ENCODE data around the gene DLX3. TPM values are rescaled to one million over a fixed set of nuclear protein-coding genes. Genes with fewer than 3 reads are reported as not detected.

Gene DLX3
- total RNA-seq, 1 experiment from 2014 or later = 4.9 TPM

DNA sequence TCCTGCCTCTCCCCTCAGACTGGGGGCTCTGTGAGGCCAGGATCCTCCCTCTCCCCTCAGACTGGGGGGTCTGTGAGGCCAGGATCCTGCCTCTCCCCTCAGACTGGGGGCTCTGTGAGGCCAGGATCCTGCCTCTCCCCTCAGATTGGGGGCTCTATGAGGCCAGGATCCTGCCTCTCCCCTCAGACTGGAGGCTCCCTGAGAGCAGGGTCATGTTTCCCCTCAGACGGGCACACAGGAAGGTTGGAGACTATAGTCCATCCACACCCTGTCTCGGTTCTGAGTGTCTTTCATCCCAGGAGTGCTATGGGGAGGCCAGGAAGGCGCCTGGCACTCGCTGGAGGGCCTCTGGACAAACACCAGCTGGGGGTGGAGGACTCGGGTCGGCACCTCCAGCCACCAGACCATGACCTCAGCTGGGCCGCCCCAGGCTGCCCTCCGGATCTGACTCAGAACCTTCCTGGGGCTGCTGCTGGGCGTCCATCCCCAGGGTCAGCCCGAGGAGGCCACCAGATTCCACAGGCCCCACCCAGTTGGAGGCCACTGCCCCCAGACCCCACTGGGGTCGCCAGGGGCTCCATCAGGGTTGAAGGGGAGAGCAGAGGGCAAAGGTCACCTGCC is 48.0 kb downstream of the DLX3 start:
- no peak for TF ChIP-seq CTCF (IDR thresholded peaks at IDR 0.05; ENCODE audit: insufficient read depth in 1 of 2, low read depth in 1 of 2, low read length in 1 of 2, severe bottlenecking in 1 of 2, unreplicated experiment in 1 of 2)
- H3K27ac Mint-ChIP-seq (ENCODE audit: unreplicated experiment) = no peak overlapping the region
- H3K36me3 Mint-ChIP-seq (ENCODE audit: insufficient read depth, unreplicated experiment) = no peaks in the 10 kb centered on the region
- H3K4me3 ChIP-seq (ENCODE audit: low read depth, low read length) = no peak overlapping the region
- CTCF ChIA-PET = no interaction called here
- H3K4me1 ChIP-seq = peaks cover 11% of the 10 kb centered on the region
- intact Hi-C loops (cut with micrococcal nuclease; ENCODE audit: unreplicated experiment) = no loop called here
- no peaks in the 10 kb centered on the region for H3K27me3 Mint-ChIP-seq (ENCODE audit: insufficient read depth, unreplicated experiment)
- no peaks in the 10 kb centered on the region for H3K27me3 ChIP-seq (replicated peaks; ENCODE audit: control insufficient read depth, insufficient read depth, low read length)
- POLR2A ChIA-PET = no interaction called here
- no peaks in the 10 kb centered on the region for H3K36me3 ChIP-seq (ENCODE audit: control insufficient read depth, insufficient read depth, low read length)
- H3K4me3 Mint-ChIP-seq (ENCODE audit: unreplicated experiment) = no peak overlapping the region
- no peaks in the 10 kb centered on the region for H3K9me3 ChIP-seq
- no peaks in the 10 kb centered on the region for H3K9me3 Mint-ChIP-seq (ENCODE audit: unreplicated experiment)
- no peak for DNase-seq
- BruUV-seq (replicated peaks) = no TSS peak
- peaks cover 13% of the 10 kb centered on the region for H3K4me1 Mint-ChIP-seq (ENCODE audit: low read depth, unreplicated experiment)

DNA sequence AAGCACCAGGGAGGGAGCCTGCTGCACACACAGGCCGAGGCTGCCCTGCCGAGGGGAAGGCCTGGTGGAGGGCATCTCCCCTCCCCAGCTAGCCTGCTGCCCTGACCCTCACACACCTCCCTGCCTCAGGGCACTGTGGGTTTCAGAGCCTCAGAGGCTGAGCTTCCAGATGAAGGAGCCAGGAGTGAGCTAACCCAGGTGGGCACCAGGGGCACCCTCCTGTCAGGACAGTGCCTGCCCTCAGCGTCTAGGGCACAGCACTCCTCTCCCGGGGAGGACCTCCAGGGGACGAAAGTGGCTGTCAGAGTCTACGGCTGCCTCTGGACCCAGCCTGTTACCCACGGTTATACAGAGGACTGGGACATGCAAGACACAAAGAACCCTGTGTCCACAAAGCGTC is 48.8 kb downstream of the DLX3 start:
- H3K36me3 ChIP-seq (ENCODE audit: control insufficient read depth, insufficient read depth, low read length) = no peaks in the 10 kb centered on the region
- peaks cover 12% of the 10 kb centered on the region for H3K4me1 Mint-ChIP-seq (ENCODE audit: low read depth, unreplicated experiment)
- no peaks in the 10 kb centered on the region for H3K36me3 Mint-ChIP-seq (ENCODE audit: insufficient read depth, unreplicated experiment)
- no peak for TF ChIP-seq CTCF (IDR thresholded peaks at IDR 0.05; ENCODE audit: insufficient read depth in 1 of 2, low read depth in 1 of 2, low read length in 1 of 2, severe bottlenecking in 1 of 2, unreplicated experiment in 1 of 2)
- BruUV-seq (replicated peaks) = no TSS peak
- intact Hi-C loops (cut with micrococcal nuclease; ENCODE audit: unreplicated experiment) = no loop called here
- ChIA-PET POLR2A (no interaction called here), CTCF (interaction anchor here (0.9 kb wide), 1 partner anchor 10 kb away, joined by 3 read pairs; no protein-coding TSS in a partner anchor)
- no peak overlapping the region for H3K4me3 Mint-ChIP-seq (ENCODE audit: unreplicated experiment)
- no peaks in the 10 kb centered on the region for H3K27me3 ChIP-seq (replicated peaks; ENCODE audit: control insufficient read depth, insufficient read depth, low read length)
- H3K27ac Mint-ChIP-seq (ENCODE audit: unreplicated experiment) = no peak overlapping the region
- no peaks in the 10 kb centered on the region for H3K9me3 Mint-ChIP-seq (ENCODE audit: unreplicated experiment)
- no peaks in the 10 kb centered on the region for H3K9me3 ChIP-seq
- DNase-seq = no peak
- H3K27me3 Mint-ChIP-seq (ENCODE audit: insufficient read depth, unreplicated experiment) = no peaks in the 10 kb centered on the region
- no peak overlapping the region for H3K4me3 ChIP-seq (ENCODE audit: low read depth, low read length)
- peaks cover 20% of the 10 kb centered on the region for H3K4me1 ChIP-seq

DNA sequence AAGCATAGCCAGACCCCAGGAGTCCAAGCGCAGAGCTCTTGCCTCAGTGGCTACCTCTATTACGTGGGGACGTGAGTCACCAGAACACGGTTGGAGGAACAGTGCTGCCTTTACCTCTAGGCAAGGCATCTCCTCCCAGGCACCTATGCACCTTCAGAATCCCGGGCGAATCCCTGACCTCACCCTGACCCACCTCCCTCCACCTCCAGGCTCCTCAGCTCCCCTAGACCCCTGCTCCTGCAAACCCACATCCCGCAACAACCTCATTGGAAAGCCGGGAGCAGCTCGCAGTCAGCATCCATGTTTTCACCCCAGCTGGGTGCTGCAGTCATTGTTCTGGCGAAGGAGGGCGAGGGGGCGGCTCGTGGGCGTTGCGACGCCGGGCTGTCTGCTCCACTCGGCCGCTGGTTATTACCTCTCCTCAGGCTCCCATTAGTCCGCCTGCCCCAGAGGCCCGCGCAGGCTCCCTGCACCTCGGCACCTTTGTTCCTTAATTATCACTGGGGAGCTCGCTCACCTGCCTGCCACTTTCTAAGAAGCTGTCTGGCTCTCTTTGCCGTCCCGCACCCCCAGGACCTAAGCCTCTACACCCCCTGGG is 50.7 kb downstream of the DLX3 start:
- H3K36me3 Mint-ChIP-seq (ENCODE audit: insufficient read depth, unreplicated experiment) = no peaks in the 10 kb centered on the region
- H3K27me3 ChIP-seq (replicated peaks; ENCODE audit: control insufficient read depth, insufficient read depth, low read length) = no peaks in the 10 kb centered on the region
- BruUV-seq (replicated peaks) = no TSS peak

More for the DNA sequence above, 50.7 kb downstream of the DLX3 start:
- no peak for TF ChIP-seq CTCF (IDR thresholded peaks at IDR 0.05; ENCODE audit: insufficient read depth in 1 of 2, low read depth in 1 of 2, low read length in 1 of 2, severe bottlenecking in 1 of 2, unreplicated experiment in 1 of 2)
- no peak overlapping the region for H3K4me3 ChIP-seq (ENCODE audit: low read depth, low read length)
- no peak for DNase-seq
- CTCF ChIA-PET = interaction anchor here (0.6 to 1.1 kb wide), 3 partner anchors 8 to 46 kb away, joined by 3 read pairs; no protein-coding TSS in a partner anchor
- H3K4me3 Mint-ChIP-seq (ENCODE audit: unreplicated experiment) = no peak overlapping the region
- no peaks in the 10 kb centered on the region for H3K9me3 ChIP-seq
- POLR2A ChIA-PET = no interaction called here
- peaks cover 7% of the 10 kb centered on the region for H3K4me1 Mint-ChIP-seq (ENCODE audit: low read depth, unreplicated experiment)
- H3K9me3 Mint-ChIP-seq (ENCODE audit: unreplicated experiment) = no peaks in the 10 kb centered on the region
- H3K36me3 ChIP-seq (ENCODE audit: control insufficient read depth, insufficient read depth, low read length) = no peaks in the 10 kb centered on the region
- peaks cover 30% of the 10 kb centered on the region for H3K4me1 ChIP-seq
- H3K27ac Mint-ChIP-seq (ENCODE audit: unreplicated experiment) = no peak overlapping the region
- intact Hi-C loops (cut with micrococcal nuclease; ENCODE audit: unreplicated experiment) = no loop called here
- H3K27me3 Mint-ChIP-seq (ENCODE audit: insufficient read depth, unreplicated experiment) = no peaks in the 10 kb centered on the region
